ENCODE results near the gene OCA2.

DNA sequence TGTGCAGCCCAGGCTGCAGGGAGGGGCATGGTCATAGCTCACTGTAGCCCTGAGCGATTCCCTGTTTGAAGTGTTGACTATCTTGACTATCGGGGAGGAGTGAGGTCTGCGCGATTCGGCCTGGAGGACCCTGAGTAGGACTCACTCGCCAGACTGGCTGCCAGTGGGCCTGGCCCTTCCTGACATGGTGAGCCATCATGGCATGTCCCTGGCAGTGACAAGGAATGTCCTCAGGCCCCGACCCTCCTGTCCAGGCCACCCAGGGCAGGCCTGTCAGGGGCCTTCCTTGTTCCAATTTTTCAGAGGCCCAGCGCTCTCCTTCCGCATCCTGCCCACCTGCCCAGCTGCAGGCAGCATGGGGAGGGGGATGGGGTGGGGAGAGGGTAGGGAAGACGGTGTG is 5.2 kb upstream of the OCA2 start:
- TF ChIP-seq, protein P1, sequence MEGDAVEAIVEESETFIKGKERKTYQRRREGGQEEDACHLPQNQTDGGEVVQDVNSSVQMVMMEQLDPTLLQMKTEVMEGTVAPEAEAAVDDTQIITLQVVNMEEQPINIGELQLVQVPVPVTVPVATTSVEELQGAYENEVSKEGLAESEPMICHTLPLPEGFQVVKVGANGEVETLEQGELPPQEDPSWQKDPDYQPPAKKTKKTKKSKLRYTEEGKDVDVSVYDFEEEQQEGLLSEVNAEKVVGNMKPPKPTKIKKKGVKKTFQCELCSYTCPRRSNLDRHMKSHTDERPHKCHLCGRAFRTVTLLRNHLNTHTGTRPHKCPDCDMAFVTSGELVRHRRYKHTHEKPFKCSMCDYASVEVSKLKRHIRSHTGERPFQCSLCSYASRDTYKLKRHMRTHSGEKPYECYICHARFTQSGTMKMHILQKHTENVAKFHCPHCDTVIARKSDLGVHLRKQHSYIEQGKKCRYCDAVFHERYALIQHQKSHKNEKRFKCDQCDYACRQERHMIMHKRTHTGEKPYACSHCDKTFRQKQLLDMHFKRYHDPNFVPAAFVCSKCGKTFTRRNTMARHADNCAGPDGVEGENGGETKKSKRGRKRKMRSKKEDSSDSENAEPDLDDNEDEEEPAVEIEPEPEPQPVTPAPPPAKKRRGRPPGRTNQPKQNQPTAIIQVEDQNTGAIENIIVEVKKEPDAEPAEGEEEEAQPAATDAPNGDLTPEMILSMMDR (IDR thresholded peaks at IDR 0.05): no peak
- TF ChIP-seq POLR2A (IDR thresholded peaks at IDR 0.05): no peak
